Measurements from ENCODE around the gene GNB3. TPM values are rescaled to one million over a fixed set of nuclear protein-coding genes. Genes with fewer than 3 reads are reported as not detected.

Gene GNB3
- total RNA-seq, 1 experiment from 2014 or later = not detected

GRCh38 chr12:6845395-6845794 lies 4.7 kb downstream of the GNB3 start:
- H3K27ac Mint-ChIP-seq (ENCODE audit: unreplicated experiment) = no peak overlapping the region
- intact Hi-C loops (cut with micrococcal nuclease; ENCODE audit: unreplicated experiment) = no loop called here
- TF ChIP-seq CTCF (IDR thresholded peaks at IDR 0.05; ENCODE audit: unreplicated experiment) = no peak
- peaks cover 19% of the 10 kb centered on the region for H3K27me3 Mint-ChIP-seq (ENCODE audit: unreplicated experiment)
- H3K4me1 Mint-ChIP-seq (ENCODE audit: low read depth, unreplicated experiment) = peaks cover 13% of the 10 kb centered on the region
- H3K9me3 Mint-ChIP-seq (ENCODE audit: low read depth, unreplicated experiment) = no peaks in the 10 kb centered on the region
- CTCF ChIA-PET = no interaction called here
- no peak overlapping the region for H3K4me3 Mint-ChIP-seq (ENCODE audit: low read depth, unreplicated experiment)
- H3K36me3 Mint-ChIP-seq (ENCODE audit: insufficient read depth, unreplicated experiment) = peaks cover 12% of the 10 kb centered on the region
- DNase-seq = no peak
- BruUV-seq (replicated peaks) = no TSS peak

- no peak for DNase-seq
- peaks cover 14% of the 10 kb centered on the region for H3K4me1 Mint-ChIP-seq (ENCODE audit: low read depth, unreplicated experiment)
- H3K27ac Mint-ChIP-seq (ENCODE audit: unreplicated experiment) = no peak overlapping the region
- no peaks in the 10 kb centered on the region for H3K9me3 Mint-ChIP-seq (ENCODE audit: low read depth, unreplicated experiment)
- CTCF ChIA-PET = no interaction called here
- no peak overlapping the region for H3K4me3 Mint-ChIP-seq (ENCODE audit: low read depth, unreplicated experiment)
- peaks cover 17% of the 10 kb centered on the region for H3K27me3 Mint-ChIP-seq (ENCODE audit: unreplicated experiment)
- peaks cover 22% of the 10 kb centered on the region for H3K36me3 Mint-ChIP-seq (ENCODE audit: insufficient read depth, unreplicated experiment)
- no peak for TF ChIP-seq CTCF (IDR thresholded peaks at IDR 0.05; ENCODE audit: unreplicated experiment)
- intact Hi-C loops (cut with micrococcal nuclease; ENCODE audit: unreplicated experiment) = no loop called here
- no TSS peak for BruUV-seq (replicated peaks)
Observed at GRCh38 chr12:6846316-6846869, 5.7 kb downstream of the GNB3 start.

GRCh38 chr12:6847676-6848075 lies 7.0 kb downstream of the GNB3 start:
- peaks cover 35% of the 10 kb centered on the region for H3K36me3 Mint-ChIP-seq (ENCODE audit: insufficient read depth, unreplicated experiment)
- CTCF ChIA-PET = no interaction called here

GRCh38 chr12:6849427-6849826 lies 8.7 kb downstream of the GNB3 start:
- CTCF ChIA-PET = no interaction called here
- Mint-ChIP-seq H3K4me1 (ENCODE audit: low read depth, unreplicated experiment) (peaks cover 26% of the 10 kb centered on the region), H3K9me3 (ENCODE audit: low read depth, unreplicated experiment) (no peaks in the 10 kb centered on the region), H3K36me3 (ENCODE audit: insufficient read depth, unreplicated experiment) (peaks cover 49% of the 10 kb centered on the region), H3K4me3 (ENCODE audit: low read depth, unreplicated experiment) (peak overlapping the region; percentile 94), H3K27me3 (ENCODE audit: unreplicated experiment) (no peaks in the 10 kb centered on the region), H3K27ac (ENCODE audit: unreplicated experiment) (no peak overlapping the region)
- BruUV-seq (replicated peaks) = no TSS peak
- intact Hi-C loops (cut with micrococcal nuclease; ENCODE audit: unreplicated experiment) = no loop called here
- DNase-seq = no peak
- no peak for TF ChIP-seq CTCF (IDR thresholded peaks at IDR 0.05; ENCODE audit: unreplicated experiment)

More at GRCh38 chr12:6847676-6848075, 7.0 kb downstream of the GNB3 start:
- BruUV-seq (replicated peaks) = no TSS peak
- no peaks in the 10 kb centered on the region for H3K9me3 Mint-ChIP-seq (ENCODE audit: low read depth, unreplicated experiment)
- intact Hi-C loops (cut with micrococcal nuclease; ENCODE audit: unreplicated experiment) = no loop called here
- no peak for TF ChIP-seq CTCF (IDR thresholded peaks at IDR 0.05; ENCODE audit: unreplicated experiment)
- no peak overlapping the region for H3K4me3 Mint-ChIP-seq (ENCODE audit: low read depth, unreplicated experiment)
- peaks cover 14% of the 10 kb centered on the region for H3K4me1 Mint-ChIP-seq (ENCODE audit: low read depth, unreplicated experiment)
- H3K27ac Mint-ChIP-seq (ENCODE audit: unreplicated experiment) = no peak overlapping the region
- peaks cover 11% of the 10 kb centered on the region for H3K27me3 Mint-ChIP-seq (ENCODE audit: unreplicated experiment)
- DNase-seq = no peak

Measured in Calu3 (cell line).